ENCODE data around the gene DIP2B.

Gene DIP2B

GRCh38 chr12:50739611-50740010 lies 234.8 kb downstream of the DIP2B start:
- no peak for DNase-seq

GRCh38 chr12:50740307-50740706 lies 235.5 kb downstream of the DIP2B start:
- no peak for DNase-seq

- DNase-seq: no peak
These were observed 238.0 kb downstream of the DIP2B start for GRCh38 chr12:50742776-50743175.

GRCh38 chr12:50745861-50746260 lies 241.1 kb downstream of the DIP2B start:
- DNase-seq: peak; percentile 36

- DNase-seq: no peak
These were observed 241.6 kb downstream of the DIP2B start for GRCh38 chr12:50746431-50746830.

GRCh38 chr12:50747817-50748216 lies 243.0 kb downstream of the DIP2B start:
- no peak for DNase-seq

GRCh38 chr12:50749459-50749882 lies 244.7 kb downstream of the DIP2B start:
- no peak for DNase-seq

GRCh38 chr12:50750366-50750765 lies 245.6 kb downstream of the DIP2B start:
- DNase-seq: no peak

GRCh38 chr12:50751948-50752721 lies 247.3 kb downstream of the DIP2B start:
- no peak for DNase-seq

- no peak for DNase-seq
These were observed 248.5 kb downstream of the DIP2B start for GRCh38 chr12:50753232-50753769.

GRCh38 chr12:50763639-50764285 lies 259.0 kb downstream of the DIP2B start, which contains the start of gene ATF1:
TSS of gene ATF1 (plus strand) at chr12:50764101. CDS start at chr12:50780146, 16,045 bp downstream.
- peak; percentile 97 for DNase-seq

- peak; percentile 82 for DNase-seq
These were observed 259.7 kb downstream of the DIP2B start for GRCh38 chr12:50764286-50765094.

- DNase-seq: peak; percentile 87
These were observed 260.5 kb downstream of the DIP2B start for GRCh38 chr12:50765095-50765911.

- no peak for DNase-seq
These were observed 263.6 kb downstream of the DIP2B start for GRCh38 chr12:50768391-50768790.

- peak; percentile 89 for DNase-seq
These were observed 264.0 kb downstream of the DIP2B start for GRCh38 chr12:50768813-50769212.

- no peak for DNase-seq
These were observed 266.6 kb downstream of the DIP2B start for GRCh38 chr12:50771409-50771808.

GRCh38 chr12:50772470-50772869 lies 267.7 kb downstream of the DIP2B start:
- no peak for DNase-seq

- DNase-seq: no peak
These were observed 268.1 kb downstream of the DIP2B start for GRCh38 chr12:50772877-50773276.

- DNase-seq: peak; percentile 60
These were observed 270.5 kb downstream of the DIP2B start for GRCh38 chr12:50775251-50775650.

- DNase-seq: no peak
These were observed 272.3 kb downstream of the DIP2B start for GRCh38 chr12:50776749-50777728.

Measured in hematopoietic multipotent progenitor cell treated with erythropoietin and hydrocortisone succinate and interleukin-3 and kit ligand, for 4 days (in vitro differentiated cells).